ENCODE data around the gene CBLN1. TPM values are rescaled to one million over a fixed set of nuclear protein-coding genes. Genes with fewer than 3 reads are reported as not detected.

Gene CBLN1
- polyA plus RNA-seq, 1 donor from 2014 or later: 7.7 TPM

Other genes with a start within 250 kb of the CBLN1 start
- gene C16orf78, start 92.0 kb upstream of the CBLN1 start, polyA plus RNA-seq: not detected in 2 replicates

All from neural cell (in vitro differentiated cells).